22Rv1 (cell line): ENCODE measurements around the gene TNC.

Experiments
- ZFX ChIP-seq: fragments of 450-650 bp; IDR thresholded peaks from 2 replicates; pipeline ENCODE4 v1.6.1; 2017; ENCODE audit warnings: antibody characterized with exemption, borderline replicate concordance
- TF ChIP-seq, protein P1 (sequence below): fragments of 450-650 bp; IDR thresholded peaks from 2 replicates; pipeline ENCODE4 v1.5.1; 2017; ENCODE audit warnings: mild to moderate bottlenecking

DNA sequence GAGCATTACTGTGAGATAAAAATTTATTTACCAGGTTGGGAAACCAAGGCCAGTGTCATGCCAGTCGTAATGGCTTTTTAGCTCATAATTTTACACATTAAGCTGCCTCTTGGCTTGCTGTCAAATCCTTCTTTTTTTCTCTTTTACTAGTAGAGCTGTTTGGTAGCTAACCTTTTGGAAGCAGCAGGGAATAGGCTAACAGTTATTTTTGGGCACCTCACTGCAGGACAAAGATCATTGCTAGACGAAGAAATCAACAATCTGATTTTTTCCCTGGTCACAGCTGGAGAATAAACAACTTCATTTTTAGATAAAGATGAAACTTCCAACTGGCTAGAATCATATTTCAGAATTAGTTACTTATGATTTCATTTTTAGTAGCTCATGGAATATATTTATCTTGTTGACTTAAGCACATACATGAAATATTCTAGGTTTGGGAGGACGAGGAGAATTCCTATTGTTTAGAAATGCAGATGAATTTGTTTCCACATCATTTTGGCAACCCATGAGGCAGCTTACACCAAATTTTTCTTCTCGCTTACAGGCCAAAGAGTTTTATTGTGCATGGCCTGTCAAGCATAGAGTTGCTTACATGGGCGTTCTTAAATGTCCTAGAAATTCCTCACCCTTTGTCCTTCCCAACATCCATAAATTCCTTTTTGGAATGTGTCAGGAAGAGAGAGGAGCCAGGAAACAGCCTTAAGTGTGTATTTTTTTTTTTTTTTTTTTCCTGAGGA is 19.6 kb downstream of the TNC start:
- TF ChIP-seq, protein P1, sequence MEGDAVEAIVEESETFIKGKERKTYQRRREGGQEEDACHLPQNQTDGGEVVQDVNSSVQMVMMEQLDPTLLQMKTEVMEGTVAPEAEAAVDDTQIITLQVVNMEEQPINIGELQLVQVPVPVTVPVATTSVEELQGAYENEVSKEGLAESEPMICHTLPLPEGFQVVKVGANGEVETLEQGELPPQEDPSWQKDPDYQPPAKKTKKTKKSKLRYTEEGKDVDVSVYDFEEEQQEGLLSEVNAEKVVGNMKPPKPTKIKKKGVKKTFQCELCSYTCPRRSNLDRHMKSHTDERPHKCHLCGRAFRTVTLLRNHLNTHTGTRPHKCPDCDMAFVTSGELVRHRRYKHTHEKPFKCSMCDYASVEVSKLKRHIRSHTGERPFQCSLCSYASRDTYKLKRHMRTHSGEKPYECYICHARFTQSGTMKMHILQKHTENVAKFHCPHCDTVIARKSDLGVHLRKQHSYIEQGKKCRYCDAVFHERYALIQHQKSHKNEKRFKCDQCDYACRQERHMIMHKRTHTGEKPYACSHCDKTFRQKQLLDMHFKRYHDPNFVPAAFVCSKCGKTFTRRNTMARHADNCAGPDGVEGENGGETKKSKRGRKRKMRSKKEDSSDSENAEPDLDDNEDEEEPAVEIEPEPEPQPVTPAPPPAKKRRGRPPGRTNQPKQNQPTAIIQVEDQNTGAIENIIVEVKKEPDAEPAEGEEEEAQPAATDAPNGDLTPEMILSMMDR = no peak
- no peak for TF ChIP-seq ZFX
